GM12874 (cell line): ENCODE data around the gene ZNG1F.
"Not testable (repeated sequence)": the region's sequence is repeated elsewhere in the genome, so short reads cannot be mapped to it uniquely, and the experiment has no call there.

Experiments
- TF ChIP-seq, protein P1 (sequence below): IDR thresholded peaks from 2 replicates; pipeline ENCODE4 v1.5.1; 2011; ENCODE audit warnings: low read depth, mild to moderate bottlenecking, control low read depth, low read length, moderate library complexity; ENCODE audit not compliant: insufficient read depth

ZNG1F gene

GRCh38 chr9:41189217-41189616, at the start of gene ZNG1F:
Gene ZNG1F (minus strand): TSS chr9:41189317. CDS start chr9:41189258, 59 bp downstream.
- TF ChIP-seq, protein P1, sequence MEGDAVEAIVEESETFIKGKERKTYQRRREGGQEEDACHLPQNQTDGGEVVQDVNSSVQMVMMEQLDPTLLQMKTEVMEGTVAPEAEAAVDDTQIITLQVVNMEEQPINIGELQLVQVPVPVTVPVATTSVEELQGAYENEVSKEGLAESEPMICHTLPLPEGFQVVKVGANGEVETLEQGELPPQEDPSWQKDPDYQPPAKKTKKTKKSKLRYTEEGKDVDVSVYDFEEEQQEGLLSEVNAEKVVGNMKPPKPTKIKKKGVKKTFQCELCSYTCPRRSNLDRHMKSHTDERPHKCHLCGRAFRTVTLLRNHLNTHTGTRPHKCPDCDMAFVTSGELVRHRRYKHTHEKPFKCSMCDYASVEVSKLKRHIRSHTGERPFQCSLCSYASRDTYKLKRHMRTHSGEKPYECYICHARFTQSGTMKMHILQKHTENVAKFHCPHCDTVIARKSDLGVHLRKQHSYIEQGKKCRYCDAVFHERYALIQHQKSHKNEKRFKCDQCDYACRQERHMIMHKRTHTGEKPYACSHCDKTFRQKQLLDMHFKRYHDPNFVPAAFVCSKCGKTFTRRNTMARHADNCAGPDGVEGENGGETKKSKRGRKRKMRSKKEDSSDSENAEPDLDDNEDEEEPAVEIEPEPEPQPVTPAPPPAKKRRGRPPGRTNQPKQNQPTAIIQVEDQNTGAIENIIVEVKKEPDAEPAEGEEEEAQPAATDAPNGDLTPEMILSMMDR = not testable (repeated sequence)

DNA sequence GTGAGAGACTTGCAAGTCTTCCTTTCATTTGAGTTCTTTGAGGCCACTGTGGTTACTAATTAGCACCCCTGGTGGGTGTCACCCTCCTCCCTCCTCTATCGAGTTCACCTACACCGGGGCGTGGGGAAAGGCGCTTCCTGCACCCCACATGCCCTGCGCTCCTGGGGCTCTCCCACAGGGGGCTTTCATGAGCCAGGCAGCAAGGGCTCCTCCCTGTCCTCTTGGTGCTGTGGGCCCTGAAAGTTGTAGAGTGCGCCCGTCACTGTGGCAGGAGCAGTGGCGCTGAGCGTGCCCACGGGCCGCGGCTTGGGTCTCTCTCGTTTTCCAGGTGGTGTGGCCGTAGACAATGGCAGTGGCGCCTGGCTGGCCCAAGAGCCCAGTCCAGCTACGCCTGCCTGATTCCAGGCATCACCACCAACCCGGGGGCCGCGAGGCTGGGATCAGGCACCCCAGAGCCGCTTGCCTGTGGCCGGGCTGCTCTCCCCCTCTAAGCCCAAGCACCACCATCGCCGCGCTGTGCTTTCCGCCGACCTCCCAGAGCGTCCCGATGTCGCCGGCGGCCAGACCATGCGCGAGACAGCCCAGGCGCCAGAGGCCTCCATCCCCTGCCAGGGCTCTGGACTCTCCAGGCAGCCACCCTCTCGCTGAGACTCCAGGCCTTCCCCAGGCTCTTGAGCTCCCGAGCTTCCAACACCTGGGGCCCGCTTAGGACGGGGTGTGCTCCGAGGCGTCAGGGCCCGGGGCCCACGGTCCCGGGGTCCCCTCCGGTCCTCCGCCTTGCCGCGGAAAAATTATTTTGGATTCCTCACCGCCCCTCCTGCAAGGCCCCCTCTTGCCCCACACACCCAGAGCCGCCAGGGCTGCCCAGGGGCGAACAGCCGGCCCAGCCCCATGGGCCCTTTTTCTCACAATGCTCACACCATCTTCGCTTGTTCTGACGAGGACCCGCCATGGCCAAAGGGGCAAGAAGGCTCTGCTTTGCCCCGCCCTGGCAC, 46.0 kb upstream of the ZNG1F start:
- TF ChIP-seq, protein P1 = 0 out of 2 replicates have a peak, but pooled peaks have one; percentile 20

DNA sequence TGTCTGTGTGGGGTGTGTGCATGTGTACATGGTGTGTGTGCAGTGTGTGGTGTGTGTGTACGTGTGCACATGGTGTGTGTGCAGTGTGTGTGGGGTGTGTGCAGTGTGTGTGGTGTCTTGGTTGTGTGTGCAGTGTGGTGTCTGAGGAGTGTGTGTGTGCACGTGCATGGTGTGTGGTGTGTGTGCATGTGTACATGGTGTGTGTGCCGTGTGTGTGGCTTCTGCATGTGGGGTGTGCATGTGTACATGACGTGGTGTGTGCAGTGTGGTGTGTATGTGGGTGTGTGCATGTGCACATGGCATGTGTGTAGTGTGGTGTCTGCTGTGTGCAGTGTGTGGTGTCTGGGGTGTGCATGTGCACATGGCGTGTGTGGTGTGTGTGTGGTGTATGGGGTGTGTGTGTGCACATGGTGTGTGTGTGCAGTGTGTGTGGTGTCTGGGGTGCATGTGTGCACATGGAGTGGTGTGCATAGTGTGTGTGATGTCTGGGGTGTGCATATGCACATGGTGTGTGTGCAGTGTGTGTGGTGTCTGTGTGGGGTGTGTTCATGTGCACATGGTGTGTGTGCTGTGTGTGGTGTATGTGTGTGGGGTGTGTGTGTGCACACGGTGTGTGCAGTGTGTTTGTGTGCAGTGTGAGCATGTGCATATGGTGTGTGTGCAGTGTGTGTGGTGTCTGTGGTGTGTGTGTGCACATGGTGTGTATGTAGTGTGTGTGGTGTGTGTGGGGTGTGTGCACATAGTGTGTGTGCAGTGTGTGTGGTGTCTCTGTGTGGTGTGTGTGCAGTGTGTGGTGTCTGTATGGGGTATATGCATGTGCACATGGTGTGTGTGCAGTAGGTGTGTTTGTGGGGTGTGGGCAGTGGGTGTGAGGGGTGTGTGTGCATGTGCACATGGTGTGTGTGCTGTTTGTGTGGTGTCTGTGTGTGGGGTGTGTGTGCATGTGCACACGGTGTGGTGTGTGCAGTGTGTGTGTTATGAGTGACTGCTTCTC, 40.6 kb upstream of the ZNG1F start:
- TF ChIP-seq, protein P1 = no peak

- TF ChIP-seq, protein P1 = not testable (repeated sequence)
Measured at GRCh38 chr9:41128581-41128980, 60.5 kb downstream of the ZNG1F start, which contains the start of gene FOXD4L6. Gene FOXD4L6 (minus strand): TSS chr9:41128681. CDS start chr9:41128383, 298 bp downstream.

- TF ChIP-seq, protein P1 = 0 out of 2 replicates have a peak, but pooled peaks have one; percentile 10
Measured at GRCh38 chr9:41088450-41089059, 100.6 kb downstream of the ZNG1F start.
